ENCODE results near the gene SAPCD2. TPM values are rescaled to one million over a fixed set of nuclear protein-coding genes. Genes with fewer than 3 reads are reported as not detected.

The SAPCD2 gene
- total RNA-seq, 4 donors from 2014 or later = 0.13 to 1.3 (median 0.19) TPM

GRCh38 chr9:137109250-137110146 lies 39.1 kb upstream of the SAPCD2 start:
- H3K4me3 ChIP-seq = no peak overlapping the region
- peaks cover 0 to 12% (median 6%) of the 10 kb centered on the region in 3 donors for H3K4me1 ChIP-seq
- no peaks in the 10 kb centered on the region for H3K9me3 ChIP-seq
- H3K27me3 ChIP-seq = no peaks in the 10 kb centered on the region
- H3K27ac ChIP-seq = no peak overlapping the region
- ATAC-seq = no peak
- WGBS, 2 donors (ENCODE audit: low coverage in 1 of 2) = 48 to 81% methylated on average over 5 of the region's 34 CpGs
- H3K36me3 ChIP-seq = peaks cover 0 to 89% of the 10 kb centered on the region in 2 donors
- TF ChIP-seq EP300 (IDR thresholded peaks at IDR 0.05) (no peak), POLR2AphosphoS5 (IDR thresholded peaks at IDR 0.05) (no peak), CTCF (IDR thresholded peaks at IDR 0.05) (no peak), POLR2A (IDR thresholded peaks at IDR 0.05) (no peak)

GRCh38 chr9:137108608-137109249 lies 38.4 kb upstream of the SAPCD2 start:
- WGBS, 2 donors (ENCODE audit: low coverage in 1 of 2) = 100% methylated on average over 1 of the region's 29 CpGs; no CpG with 5 or more reads in 1 of the 2 donors
- H3K4me3 ChIP-seq = no peak overlapping the region
- H3K27me3 ChIP-seq = no peaks in the 10 kb centered on the region
- H3K27ac ChIP-seq = no peak overlapping the region
- no peak for ATAC-seq
- TF ChIP-seq POLR2A (IDR thresholded peaks at IDR 0.05) = no peak
- no peak for TF ChIP-seq EP300 (IDR thresholded peaks at IDR 0.05)
- no peak for TF ChIP-seq CTCF (IDR thresholded peaks at IDR 0.05)
- no peak for TF ChIP-seq POLR2AphosphoS5 (IDR thresholded peaks at IDR 0.05)
- H3K4me1 ChIP-seq = peaks cover 0 to 10% (median 5%) of the 10 kb centered on the region in 3 donors
- H3K9me3 ChIP-seq = no peaks in the 10 kb centered on the region
- peaks cover 0 to 97% of the 10 kb centered on the region in 2 donors for H3K36me3 ChIP-seq

- Histone ChIP-seq H3K27me3 (no peaks in the 10 kb centered on the region), H3K4me1 (peaks cover 0 to 3% (median 0%) of the 10 kb centered on the region in 3 donors), H3K36me3 (peaks cover 0 to 100% of the 10 kb centered on the region in 2 donors), H3K27ac (no peak overlapping the region), H3K4me3 (no peak overlapping the region), H3K9me3 (no peaks in the 10 kb centered on the region)
- WGBS, 2 donors (ENCODE audit: low coverage in 1 of 2) = no CpG with 5 or more reads among the region's 17 CpGs
- TF ChIP-seq POLR2A (IDR thresholded peaks at IDR 0.05) (no peak), EP300 (IDR thresholded peaks at IDR 0.05) (no peak), POLR2AphosphoS5 (IDR thresholded peaks at IDR 0.05) (no peak), CTCF (IDR thresholded peaks at IDR 0.05) (no peak)
- no peak for ATAC-seq
These were observed 37.6 kb upstream of the SAPCD2 start for GRCh38 chr9:137107982-137108381.

GRCh38 chr9:137107312-137107921 lies 37.1 kb upstream of the SAPCD2 start:
- H3K36me3 ChIP-seq = peaks cover 0 to 100% of the 10 kb centered on the region in 2 donors

More at GRCh38 chr9:137107312-137107921, 37.1 kb upstream of the SAPCD2 start:
- Histone ChIP-seq H3K4me1 (no peaks in the 10 kb centered on the region), H3K4me3 (no peak overlapping the region), H3K27ac (no peak overlapping the region), H3K9me3 (no peaks in the 10 kb centered on the region), H3K27me3 (no peaks in the 10 kb centered on the region)
- no peak for ATAC-seq
- no CpG with 5 or more reads among the region's 27 CpGs for WGBS, 2 donors (ENCODE audit: low coverage in 1 of 2)
- TF ChIP-seq CTCF (IDR thresholded peaks at IDR 0.05) = no peak
- no peak for TF ChIP-seq POLR2AphosphoS5 (IDR thresholded peaks at IDR 0.05)
- no peak for TF ChIP-seq EP300 (IDR thresholded peaks at IDR 0.05)
